Stimulated activated CD4-positive, alpha-beta T cell treated with anti-CD3 and anti-CD28 coated beads, Interleukin-4, amount 100 ng/mL, for 24 hours (primary cell): ENCODE data around the gene SYNDIG1.

Experiments
- DNase-seq: peaks from one replicate; pipeline ENCODE4 v3.0.0-alpha.2; 2020

SYNDIG1 gene

DNA sequence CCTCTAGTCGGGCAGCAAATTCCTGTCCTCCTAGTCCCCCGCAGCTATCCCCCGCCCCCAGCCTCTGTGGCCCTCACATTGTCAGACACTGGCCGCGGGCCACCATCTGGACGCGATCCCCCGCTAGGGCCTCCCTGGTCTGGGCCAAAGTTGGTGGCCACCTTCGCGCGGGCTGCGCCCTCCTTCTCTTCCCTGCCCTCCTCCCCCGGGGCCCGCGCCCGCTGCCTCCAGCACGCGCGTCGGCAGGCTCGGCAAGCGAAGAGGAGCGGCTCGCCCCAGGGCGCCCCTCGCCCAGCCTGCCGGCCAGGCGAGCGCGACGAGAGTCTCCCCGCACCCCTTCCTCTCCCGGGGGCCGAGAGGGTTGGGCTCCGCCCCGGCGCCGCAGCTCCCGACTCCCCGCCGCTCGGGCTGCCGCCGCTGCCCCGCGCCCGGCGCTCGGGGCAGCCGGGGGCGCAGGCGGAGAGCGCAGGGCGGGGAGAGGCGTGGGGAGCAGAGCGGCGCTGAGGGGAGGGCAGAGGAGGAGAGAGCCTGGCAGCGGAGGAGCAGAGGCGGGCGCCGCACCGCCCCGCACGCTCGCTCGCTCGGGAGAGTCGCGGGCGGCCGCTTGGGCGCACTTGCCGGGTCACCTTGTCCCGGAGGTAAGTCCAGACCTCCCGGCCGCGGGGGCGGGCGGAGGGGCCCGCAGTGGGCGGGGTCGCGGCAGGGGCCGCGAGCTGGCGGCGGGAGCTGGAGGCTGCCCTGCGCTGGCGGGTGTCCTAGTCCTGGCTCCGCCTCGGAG, at the start of gene SYNDIG1:
Gene SYNDIG1 (plus strand): TSS at position 514 of the 778 bp plus-strand sequence. CDS start 73,469 bp downstream, outside the sequence.
- no peak for DNase-seq

DNA sequence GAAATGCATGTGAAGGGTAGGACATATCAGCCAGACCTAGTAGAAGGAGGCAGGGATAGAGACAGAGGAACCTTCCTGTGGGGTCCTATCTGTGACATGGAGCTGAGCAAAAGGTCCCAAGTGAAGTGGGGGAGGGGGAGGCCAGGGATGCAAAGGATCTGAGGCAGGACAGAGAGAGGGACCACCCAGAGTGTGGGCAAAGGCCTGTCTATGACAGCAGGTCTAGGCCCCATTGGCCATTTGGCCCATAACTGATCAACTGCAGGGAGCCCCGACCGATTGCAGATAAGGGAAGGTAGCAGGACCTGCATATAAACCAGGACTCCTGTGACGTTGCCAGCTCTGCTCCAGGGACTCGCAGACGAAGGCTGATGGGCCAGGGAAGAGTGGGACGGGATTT, 49.6 kb upstream of the SYNDIG1 start:
- DNase-seq, result no peak

DNA sequence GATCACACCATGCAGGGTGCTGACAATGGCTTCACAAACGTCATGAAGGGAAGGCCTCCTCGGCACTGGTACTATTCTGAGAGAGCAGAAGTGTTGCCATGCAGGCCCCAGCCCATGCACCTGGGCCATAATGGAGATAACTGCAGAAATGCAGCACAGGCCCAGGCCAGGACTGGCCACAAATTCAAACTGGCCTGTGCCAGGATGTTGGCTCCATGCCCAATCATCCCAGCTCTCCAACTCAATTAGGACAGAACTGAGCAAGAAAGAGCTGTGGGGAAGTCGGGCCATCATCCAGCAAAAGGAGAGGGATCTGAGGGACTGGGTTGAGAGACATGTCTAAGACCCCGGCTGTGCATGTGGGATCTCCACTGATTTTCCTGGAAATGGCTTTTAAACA, 48.9 kb upstream of the SYNDIG1 start:
- no peak for DNase-seq

DNA sequence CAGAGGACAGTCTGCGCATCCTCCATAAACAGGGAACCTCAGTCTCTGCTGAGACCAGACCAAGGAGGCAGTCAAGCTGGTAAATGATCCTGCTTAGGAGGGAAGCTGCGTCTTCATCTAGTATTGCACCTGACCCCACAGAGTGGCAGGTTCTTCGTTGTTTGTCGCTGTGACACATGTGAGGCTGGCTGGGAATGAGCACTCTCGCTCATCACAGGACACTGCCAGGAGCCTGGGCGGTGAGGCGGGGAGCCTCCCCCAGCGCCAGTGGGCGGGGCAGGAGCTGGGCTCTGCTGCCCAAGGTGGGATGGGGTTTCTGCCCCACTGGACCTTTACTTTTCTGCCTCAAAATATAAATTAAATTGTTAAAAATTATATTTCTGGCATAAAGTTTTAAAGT, 48.4 kb upstream of the SYNDIG1 start:
- DNase-seq, result no peak

DNA sequence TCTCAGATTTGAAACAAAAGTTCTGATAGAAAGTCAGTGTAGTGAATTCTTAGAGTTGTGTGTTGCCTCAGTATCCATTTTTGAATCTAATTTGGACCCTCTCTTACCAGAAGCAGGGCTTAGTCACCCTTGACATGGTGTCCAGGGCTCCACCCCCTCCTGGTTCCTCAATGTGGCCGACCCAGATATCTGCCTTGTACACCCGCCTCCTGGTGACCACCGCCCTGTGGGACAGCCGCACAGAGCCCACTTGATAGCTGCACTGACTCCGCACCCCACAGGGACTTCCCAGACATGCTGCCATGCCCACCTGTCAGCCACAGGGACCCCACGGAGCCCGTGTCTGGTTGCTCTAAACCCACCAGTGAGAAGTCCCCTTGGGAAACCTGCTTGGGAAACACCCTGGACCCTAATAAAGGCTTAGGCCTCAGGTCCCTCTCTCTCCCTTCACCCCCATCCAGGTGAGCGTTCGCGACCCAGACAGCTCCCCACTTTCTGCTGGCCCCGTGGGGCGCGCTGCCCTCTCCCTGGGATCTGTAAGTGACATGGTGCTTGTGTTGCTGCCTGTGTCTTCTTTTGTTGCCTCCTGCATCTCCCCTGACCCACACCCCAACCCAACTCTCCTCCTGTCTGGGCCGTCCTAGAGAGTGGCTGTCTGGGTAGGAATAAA, 47.2 kb upstream of the SYNDIG1 start:
- DNase-seq, result no peak

DNA sequence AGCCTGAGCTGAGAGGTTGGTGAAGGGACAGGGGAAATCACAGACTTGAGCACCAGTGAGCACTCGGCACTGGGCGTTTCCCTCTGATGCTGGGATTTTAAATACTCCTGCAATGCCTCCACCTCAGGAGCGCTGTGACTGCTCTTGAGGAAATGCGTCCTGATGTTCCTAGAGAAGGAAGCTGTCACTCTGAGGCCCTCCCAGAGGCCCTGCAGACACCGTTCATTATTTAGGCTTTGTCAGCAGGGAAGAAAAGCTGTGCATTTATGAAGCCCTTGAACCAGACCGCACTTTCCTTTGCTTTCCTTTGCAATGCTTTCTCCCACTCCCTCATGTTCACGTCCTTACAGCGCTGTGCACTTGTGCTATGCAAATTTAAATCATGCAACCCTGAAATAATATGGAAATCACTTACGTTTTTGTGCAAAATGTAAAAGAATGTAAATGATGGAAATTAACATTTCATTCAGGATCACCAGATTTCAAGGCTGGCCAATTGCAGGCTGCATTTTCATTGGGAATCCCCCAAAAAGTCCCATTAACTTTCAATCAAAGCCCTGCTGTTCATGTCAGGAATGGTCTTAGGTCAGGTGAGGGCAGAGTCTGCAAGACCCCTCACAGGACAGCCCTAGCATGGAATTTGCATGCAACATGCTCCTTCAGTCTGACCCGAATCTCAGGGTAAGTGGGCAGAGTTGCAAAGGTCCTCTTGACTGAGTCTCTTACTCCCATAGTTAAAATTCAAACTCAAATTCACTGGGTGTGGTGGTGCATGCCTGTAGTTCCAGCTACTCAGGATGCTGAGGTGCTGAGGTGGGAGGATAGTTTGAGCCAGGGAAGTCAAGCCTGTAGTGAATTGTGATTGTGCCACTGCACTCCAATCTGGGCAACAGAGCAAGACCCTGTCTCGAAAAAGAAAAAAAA, 45.8 kb upstream of the SYNDIG1 start:
- DNase-seq, result no peak

DNA sequence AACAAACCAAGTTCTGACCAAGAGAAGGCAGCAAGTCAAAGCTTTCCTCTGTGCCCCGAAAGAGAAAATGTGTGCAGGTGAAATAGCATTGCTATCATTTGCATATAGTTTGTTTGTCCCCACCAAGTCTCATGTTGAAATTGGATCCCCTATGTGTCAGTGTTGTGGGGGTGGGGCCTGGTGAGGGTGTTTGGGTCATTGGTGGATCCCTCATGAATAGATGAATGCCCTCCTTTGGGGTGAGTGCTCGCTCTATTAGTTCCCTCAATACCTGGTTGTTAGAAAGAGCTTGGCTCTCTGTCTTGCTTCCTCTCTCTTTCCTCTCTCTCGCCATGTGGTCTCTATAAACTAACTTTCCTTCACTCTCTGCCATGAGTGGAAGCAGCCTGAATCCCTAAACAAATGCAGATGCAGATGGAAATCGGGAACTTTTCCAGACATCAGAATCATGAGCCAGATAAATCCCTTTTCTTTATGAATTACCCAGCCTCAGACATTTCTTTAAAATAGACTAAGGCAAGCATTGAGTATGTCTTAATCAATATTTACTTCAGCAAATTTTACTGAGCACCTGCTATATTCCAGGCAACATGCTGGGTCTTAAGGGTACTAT, 43.8 kb upstream of the SYNDIG1 start:
- DNase-seq, result no peak

DNA sequence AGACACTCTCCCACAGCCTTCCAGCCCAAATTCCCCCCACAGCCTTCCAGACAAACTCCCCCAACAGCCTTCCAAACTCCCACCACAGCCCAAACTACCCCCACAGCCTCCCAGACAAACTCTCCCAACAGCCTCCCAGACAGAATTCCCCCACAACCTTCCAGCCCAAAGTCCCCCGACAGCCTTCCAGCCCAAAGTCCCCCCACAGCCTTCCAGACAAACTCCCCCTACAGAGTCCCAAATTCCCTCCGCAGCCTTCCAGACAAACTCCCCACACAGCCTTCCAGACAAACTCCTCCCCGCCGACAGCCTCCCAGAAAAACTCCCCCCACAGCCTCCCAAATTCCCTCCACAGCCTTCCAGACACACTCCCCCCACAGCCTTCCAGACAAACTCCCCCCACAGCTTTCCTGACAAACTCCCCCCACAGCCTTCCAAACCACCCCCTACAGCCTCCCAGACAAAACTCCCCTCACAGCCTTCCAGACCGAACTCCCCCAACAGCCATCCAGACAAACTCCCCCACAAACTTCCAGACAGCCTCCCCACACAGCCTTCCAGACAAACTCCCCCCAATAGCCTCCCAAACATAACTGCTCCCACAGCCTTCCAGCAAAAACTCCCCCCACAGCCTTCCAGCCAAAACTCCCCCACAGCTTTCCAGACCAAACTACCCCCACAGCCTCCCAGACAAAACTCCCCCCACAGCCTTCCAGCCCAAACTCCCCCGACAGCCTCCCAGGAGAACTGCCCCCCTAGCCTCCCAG, 38.0 kb upstream of the SYNDIG1 start:
- no peak for DNase-seq

DNA sequence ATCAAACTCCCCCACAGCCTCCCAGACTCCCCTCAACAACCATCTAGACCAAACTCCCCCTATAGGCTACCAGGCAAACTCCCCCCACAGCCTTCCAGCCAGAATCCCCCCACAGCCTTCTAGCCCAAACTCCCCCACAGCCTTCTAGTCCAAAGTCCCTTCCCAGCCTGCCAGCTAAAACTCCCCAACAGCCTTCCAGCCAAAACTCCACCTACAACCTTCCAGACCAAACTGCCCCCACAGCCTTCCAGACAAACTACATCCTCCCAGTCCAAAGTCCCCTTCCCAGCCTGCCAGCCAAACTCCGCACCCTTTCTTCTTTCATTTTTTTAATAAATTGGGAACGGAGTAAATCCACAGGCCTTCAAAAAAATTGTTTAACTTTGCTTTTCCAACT, 37.4 kb upstream of the SYNDIG1 start:
- DNase-seq, result no peak

DNA sequence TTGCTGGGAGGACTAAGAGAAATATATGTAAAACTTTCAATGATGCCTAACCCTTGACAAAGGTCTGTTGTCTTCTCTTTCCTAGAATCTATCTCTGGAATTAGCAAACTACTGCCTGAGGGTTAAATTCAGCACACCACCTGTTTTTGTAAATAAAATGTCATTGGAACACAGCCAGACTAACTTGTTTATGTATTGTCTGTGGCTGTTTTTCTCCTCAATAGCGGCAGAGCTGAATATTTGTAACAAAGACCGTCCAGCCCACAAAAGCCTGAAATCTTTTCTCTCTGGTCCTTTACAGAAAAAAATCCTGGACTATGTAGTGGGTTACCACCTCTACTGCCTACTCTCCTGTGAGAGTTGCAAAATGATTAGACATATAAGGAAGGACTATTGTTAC, 33.3 kb upstream of the SYNDIG1 start:
- no peak for DNase-seq

DNA sequence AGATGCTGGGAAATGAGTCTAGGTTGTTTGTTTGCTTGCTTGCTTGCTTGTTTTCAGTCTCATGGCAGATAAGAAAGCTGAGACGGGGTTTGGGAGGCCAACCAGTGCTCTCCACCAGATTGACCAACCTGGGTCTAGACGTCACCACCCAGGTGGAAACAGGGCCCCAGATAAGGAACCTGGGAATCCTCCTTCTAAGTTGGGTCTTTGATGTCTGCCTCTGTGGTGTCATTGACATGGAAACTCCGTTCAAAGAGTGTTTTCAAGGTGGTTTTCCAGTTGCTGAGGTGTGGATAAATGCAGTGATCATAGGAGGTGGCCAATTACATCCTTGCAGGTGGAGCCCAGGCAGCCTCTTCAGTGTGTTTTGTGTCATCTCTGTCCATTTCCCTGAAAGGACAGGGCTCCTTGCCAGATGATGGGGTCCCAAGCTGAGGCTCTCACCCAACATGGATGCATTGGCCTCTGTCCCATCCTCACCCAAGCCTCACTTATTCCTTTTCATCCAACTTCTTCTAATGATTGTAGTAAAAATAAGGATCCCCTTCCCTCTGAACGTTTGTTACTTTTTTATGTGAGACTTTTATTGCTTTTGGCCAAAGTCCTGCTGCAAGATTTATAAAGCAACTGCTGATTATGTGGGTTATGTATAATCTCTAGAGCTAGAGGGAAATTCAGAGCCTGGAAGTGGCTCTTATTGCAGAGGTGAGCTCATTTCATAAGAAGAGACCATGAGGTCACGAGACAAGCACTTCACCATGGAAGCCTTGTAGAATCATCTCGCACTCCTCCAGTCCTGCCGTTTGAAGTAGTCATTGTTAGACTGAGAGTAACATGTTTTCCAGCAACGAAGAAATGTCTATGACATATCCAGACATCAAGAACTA, 32.0 kb upstream of the SYNDIG1 start:
- no peak for DNase-seq

DNA sequence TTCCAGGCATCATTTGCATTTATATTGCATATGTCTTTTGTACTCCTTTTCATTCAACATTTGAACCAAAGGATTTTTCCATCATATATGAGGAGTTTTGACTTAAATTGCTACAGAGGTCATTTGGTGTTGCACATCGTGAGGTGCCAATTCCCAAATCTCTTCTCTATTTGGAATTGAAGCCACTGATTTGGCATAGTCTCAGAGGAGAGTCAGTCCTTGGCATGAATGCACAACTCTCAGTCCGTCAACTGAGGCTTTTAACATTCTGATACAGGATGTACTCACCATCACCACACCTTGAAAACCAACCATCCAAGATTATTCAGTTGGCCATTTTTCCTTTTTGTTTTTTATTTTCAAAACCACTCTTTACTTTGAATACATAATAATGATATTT, 31.1 kb upstream of the SYNDIG1 start:
- no peak for DNase-seq

DNA sequence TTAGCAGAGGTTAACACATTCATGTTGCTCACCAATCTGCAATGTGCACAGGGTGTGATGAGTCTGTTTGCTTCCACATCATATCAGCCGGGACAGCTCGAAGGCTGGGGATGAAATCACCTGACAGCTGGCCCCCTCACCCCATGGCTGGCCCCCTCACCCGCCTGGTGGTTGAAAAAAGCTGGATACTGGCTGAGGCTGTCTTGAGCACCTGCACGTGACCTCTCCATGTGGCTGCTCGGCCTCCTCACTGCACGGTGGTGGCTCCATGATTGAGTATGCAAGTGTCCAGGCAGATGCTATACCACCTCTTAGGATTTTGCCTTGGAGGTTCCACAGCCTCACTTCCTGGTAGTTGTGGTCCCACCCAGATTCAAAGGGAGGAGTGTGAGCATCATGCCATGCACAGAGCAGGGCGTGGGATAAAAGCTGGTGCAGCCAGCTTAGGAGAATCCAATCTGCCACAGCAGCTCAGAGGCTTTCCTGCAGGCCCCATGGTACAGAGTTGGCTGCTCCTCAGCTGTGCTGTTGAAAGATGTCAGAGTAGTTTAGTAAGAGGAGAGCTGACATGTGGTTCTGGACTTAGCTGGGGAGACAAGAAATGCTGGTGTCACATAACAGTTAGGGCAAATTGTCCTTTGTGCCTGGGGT, 29.6 kb upstream of the SYNDIG1 start:
- DNase-seq, result no peak

DNA sequence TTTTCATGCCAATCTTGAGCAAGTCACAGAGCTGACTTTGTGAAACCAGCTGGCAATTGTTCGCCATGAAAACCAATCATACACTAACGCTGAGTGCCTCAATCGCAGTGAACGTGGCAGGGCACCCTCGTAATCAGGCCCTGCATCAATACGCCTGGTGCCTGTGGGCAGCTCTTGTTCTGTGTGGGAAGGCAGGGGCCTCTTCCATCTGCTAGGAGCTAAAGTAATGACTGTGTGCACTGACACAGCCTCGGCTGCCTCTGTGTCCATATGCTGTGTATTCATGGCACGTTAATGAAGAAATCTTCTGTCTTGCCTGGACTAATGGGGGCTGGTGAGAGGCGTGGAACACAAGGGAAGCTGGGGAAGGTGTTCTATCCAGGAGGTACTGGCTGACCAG, 27.8 kb upstream of the SYNDIG1 start:
- DNase-seq, result no peak

DNA sequence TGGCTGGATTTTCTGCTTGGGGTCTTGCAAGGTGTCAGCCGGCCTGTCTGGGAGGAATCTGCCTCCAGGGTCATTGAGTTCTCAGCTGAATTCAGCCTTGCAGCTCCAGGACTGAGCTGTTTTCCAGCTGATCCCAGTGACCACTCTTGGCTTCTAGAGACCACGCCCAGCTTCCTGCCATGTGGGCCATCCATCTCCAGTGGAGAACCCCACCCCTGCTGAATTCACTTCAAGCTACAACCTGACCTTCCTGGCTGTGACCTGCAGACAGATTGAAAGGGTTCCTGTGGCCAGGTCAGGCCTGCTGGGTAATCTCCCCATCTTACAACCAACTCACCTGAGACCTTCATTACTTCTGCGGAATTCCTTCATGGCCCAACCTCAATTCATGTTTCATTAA, 26.5 kb upstream of the SYNDIG1 start:
- no peak for DNase-seq

DNA sequence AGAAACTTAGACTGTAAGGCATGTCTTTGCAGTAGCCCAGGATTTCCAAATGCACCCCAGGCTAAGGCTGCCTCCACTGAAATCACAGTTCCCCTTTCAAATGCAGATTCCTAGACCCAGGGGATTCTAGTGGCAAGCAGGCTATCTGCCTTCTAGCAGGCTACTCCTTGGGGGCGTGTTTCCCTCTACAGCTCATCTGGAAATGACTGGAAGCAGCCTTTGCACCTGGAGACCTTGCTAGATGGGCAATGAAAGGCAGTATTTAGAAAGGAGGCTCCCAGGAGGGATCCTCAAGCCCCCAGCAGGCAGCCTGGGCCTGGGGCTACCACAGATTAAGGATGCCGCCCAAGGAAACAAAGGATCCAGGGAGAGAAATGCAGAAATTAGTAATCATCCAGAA, 26.0 kb upstream of the SYNDIG1 start:
- no peak for DNase-seq

DNA sequence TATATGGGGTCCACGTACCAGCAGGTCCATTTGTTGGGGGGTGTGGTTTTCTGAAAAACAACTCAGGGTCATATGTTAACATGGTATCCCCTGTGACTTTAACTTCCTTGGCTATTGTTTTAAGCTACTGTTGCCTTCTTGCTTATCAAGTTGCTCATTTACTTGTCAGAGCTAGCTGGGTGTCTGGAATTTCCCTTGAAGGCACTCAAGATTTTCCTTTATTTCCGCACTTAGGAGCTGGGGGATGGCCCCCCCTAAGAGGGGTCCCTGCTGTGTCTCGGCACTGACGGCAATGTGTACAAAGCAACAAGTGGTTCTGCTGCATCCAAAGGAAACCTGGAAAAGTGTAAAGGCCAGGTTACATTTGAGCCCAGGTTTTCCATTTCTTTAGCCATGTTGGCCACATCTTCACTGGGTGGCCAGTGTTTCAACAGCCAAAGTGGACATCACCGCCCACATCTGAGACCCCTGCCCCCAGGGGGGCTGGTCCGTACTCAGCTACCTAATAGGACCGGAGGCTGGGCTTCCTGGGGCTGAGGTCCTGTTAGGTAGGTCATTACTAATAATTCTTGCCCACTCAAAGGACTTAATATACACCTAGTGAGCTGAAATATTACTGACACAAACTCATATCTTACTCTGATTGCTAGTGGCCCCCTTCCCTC, 24.8 kb upstream of the SYNDIG1 start:
- no peak for DNase-seq

DNA sequence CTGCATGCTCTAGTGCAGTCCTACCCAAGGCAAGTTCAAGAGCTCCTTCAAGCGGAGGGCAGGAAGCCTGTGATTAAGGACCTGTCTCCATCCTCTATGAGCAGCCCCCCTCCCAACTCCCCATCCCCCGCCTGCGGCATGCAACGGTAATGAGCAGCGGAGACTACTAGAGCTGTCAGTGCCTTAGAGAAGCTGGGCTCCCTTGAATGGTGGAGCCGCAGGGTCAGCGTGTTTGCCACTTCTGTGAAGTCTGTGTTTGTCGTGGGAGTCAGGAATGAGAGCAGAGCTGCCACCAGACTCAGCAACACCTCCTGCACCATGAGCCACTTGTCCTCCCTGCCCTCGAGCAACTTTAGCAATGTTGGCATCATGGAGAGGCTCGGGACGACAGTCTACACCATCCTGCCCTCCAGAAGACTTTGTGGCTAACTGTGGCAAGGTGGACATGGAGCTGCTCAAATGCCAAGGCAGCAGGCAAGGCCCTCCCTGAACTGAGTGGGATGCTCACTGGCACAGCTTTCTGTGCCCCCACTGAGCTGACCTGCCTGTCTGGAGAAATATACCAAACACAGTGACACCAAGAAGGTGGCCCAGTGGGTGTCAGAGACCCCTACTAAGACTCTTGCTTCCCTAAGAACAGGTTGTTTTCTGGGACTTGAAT, 23.8 kb upstream of the SYNDIG1 start:
- DNase-seq, result no peak

DNA sequence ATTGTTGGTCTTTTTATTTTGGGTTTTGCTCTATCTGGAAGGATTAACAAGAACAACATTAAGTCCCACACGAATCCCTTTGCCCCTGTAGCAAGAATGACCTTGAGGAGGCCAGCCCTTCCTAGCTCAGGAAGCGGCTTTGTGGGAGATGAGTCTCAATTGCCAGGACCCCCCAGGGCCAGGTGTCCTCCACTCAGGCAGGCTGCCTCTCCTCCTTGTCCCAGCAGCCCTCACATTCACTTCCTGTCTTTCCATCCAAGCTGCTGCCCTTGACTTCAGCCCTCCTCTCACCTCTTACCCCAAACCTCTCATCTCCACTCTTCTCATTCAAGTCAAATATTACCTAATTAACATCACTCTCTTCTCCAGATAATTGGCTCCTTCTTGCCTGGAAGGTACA, 22.6 kb upstream of the SYNDIG1 start:
- no peak for DNase-seq

DNA sequence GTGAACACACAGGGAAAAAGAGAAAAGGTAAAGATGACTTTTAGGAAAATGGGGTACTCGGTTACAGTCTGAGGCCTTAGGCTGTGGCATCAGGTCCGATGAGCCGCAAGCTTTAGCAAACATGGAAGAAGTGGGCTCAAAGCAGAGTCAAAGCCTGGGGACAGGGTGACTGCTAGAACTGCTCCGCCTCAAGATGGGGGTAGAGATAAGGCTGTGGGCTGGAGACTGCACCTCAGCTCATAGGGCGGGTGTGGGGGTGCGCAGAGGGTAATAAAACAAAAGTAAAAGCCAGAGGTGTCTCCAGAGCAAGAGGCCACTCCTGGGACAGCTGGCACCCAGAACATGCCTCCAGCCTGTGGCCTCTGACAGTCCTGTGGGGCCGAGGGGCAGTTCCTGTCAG, 21.3 kb upstream of the SYNDIG1 start:
- no peak for DNase-seq
